Measurements from ENCODE around the gene PRG3.

- TF ChIP-seq CTCF (IDR thresholded peaks at IDR 0.05) (no peak), POLR2A (IDR thresholded peaks at IDR 0.05) (no peak)
These were observed 2.8 kb downstream of the PRG3 start for GRCh38 chr11:57378186-57378585.

All from right lobe of liver (tissue), 4 donors.